DND-41 (cell line): Measurements from ENCODE around the gene COL26A1.

Experiments
- ATAC-seq: fragments of 200-7000 bp; cut with Tn5 transposase; 3 replicates; pipeline ENCODE4 v1.9.1; 2021; ENCODE audit warnings: low read depth; ENCODE audit not compliant: insufficient read depth
- DNase-seq: peaks from one replicate; pipeline ENCODE4 v3.0.0-alpha.2; 2020
- H2AFZ ChIP-seq: 2 replicates; pipeline ENCODE4 v1.6.0; 2012; ENCODE audit warnings: low read depth, low read length
- H3K27ac ChIP-seq: 2 replicates; pipeline ENCODE4 v1.5.1; 2012; ENCODE audit warnings: low read length, inconsistent platforms
- H3K27me3 ChIP-seq: fragments of 200-600 bp; sonication (generic); 2 replicates; pipeline ENCODE4 v1.6.0; 2012; ENCODE audit warnings: low read length, mild to moderate bottlenecking, inconsistent platforms; ENCODE audit not compliant: insufficient read depth, poor library complexity
- H3K36me3 ChIP-seq: 2 replicates; pipeline ENCODE4 v1.5.1; 2012; ENCODE audit warnings: low read length, inconsistent platforms; ENCODE audit not compliant: insufficient read depth
- H3K4me1 ChIP-seq: 2 replicates; pipeline ENCODE4 v1.5.1; 2012; ENCODE audit warnings: mild to moderate bottlenecking, low read length; ENCODE audit not compliant: insufficient read depth
- H3K4me2 ChIP-seq: 2 replicates; pipeline ENCODE4 v1.6.0; 2012; ENCODE audit warnings: mild to moderate bottlenecking, moderate library complexity, low read length, inconsistent platforms; ENCODE audit not compliant: insufficient read depth
- H3K4me3 ChIP-seq, 2 experiments: fragments of 200-600 bp in 1 of 2; shearing (Covaris generic) in 1 of 2; 2 replicates each; pipeline ENCODE4 v1.5.1; 2012 to 2016; ENCODE audit warnings: inconsistent platforms in 2 of 2, low read length in 2 of 2, mild to moderate bottlenecking in 2 of 2, low read depth in 1 of 2, moderate library complexity in 1 of 2
- H3K79me2 ChIP-seq: 2 replicates; pipeline ENCODE4 v1.6.0; 2012; ENCODE audit warnings: low read length, inconsistent platforms; ENCODE audit not compliant: insufficient read depth
- H3K9ac ChIP-seq: 2 replicates; pipeline ENCODE4 v1.6.0; 2012; ENCODE audit warnings: low read depth, mild to moderate bottlenecking, inconsistent platforms, low read length, moderate library complexity
- H3K9me3 ChIP-seq: 2 replicates; pipeline ENCODE4 v1.5.1; 2012; ENCODE audit warnings: low read length, moderate library complexity, mild to moderate bottlenecking, inconsistent platforms; ENCODE audit not compliant: insufficient read depth, severe bottlenecking
- H4K20me1 ChIP-seq: 2 replicates; pipeline ENCODE4 v1.6.0; 2012; ENCODE audit warnings: low read length; ENCODE audit not compliant: insufficient read depth
- CTCF ChIP-seq: IDR thresholded peaks from 2 replicates; pipeline ENCODE4 v1.5.1; 2012; ENCODE audit warnings: borderline replicate concordance, low read length, moderate library complexity, mild to moderate bottlenecking; ENCODE audit not compliant: poor library complexity, severe bottlenecking; ENCODE audit errors: extremely low read depth
- EZH2 ChIP-seq: IDR thresholded peaks from 3 replicates; pipeline ENCODE4 v1.6.1; 2012; ENCODE audit warnings: borderline replicate concordance, low read depth, mild to moderate bottlenecking, moderate library complexity, low read length, inconsistent platforms; ENCODE audit not compliant: severe bottlenecking

The COL26A1 gene

GRCh38 chr7:101597941-101598340 lies 235.3 kb downstream of the COL26A1 start:
- no peak overlapping the region for H3K4me2 ChIP-seq
- H3K4me3 ChIP-seq: no peak overlapping the region
- H3K27ac ChIP-seq: no peak overlapping the region
- no peaks in the 10 kb centered on the region for H3K79me2 ChIP-seq
- no peak for ATAC-seq
- H3K27me3 ChIP-seq: peaks cover 8% of the 10 kb centered on the region
- H3K9me3 ChIP-seq: no peaks in the 10 kb centered on the region
- no peaks in the 10 kb centered on the region; the same call in 1 of the 2 replicates for H4K20me1 ChIP-seq
- no peak for DNase-seq
- H2AFZ ChIP-seq: no peak overlapping the region
- H3K9ac ChIP-seq: no peak overlapping the region
- TF ChIP-seq CTCF: no peak
- TF ChIP-seq EZH2: no peak
- H3K36me3 ChIP-seq: no peaks in the 10 kb centered on the region
- peaks cover 3% of the 10 kb centered on the region for H3K4me1 ChIP-seq

DNA sequence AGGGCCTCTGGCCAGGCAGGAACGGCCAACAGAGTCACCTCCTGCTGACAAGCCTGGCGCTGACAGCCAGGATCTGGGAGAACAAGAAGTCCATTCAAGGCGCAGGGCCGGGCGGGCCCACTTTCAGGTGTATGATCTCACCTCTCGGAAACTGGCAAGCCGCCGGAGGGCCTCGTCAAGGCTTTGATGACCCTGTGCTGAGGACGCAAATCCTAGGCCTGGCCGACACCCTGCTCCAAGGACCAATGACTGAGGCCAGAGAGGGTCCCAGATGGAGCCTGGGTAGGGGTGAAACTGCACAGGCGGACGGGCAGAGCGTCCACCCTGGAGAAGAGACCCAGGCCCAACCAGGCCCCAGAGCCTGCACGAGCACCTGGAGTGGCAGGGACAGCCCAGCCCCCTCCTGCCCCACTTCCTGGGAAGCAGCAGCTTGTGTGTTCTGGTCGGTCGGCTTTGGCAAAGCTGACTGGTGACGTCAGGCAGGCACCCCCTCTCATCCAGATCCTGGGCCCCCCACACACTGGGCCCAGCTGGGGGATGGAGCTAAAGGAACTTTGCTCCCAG lies 235.8 kb downstream of the COL26A1 start:
- ATAC-seq (no peak), DNase-seq (no peak)
- no peaks in the 10 kb centered on the region for H3K79me2 ChIP-seq
- H2AFZ ChIP-seq: no peak overlapping the region
- no peak overlapping the region for H3K4me2 ChIP-seq
- no peak overlapping the region for H3K27ac ChIP-seq
- no peaks in the 10 kb centered on the region for H3K36me3 ChIP-seq
- H3K4me3 ChIP-seq: no peak overlapping the region
- H3K9me3 ChIP-seq: no peaks in the 10 kb centered on the region
- H3K9ac ChIP-seq: no peak overlapping the region
- H4K20me1 ChIP-seq: no peaks in the 10 kb centered on the region; the same call in 1 of the 2 replicates
- H3K4me1 ChIP-seq: peaks cover 3% of the 10 kb centered on the region
- TF ChIP-seq EZH2: no peak
- no peak for TF ChIP-seq CTCF
- H3K27me3 ChIP-seq: peaks cover 4% of the 10 kb centered on the region

DNA sequence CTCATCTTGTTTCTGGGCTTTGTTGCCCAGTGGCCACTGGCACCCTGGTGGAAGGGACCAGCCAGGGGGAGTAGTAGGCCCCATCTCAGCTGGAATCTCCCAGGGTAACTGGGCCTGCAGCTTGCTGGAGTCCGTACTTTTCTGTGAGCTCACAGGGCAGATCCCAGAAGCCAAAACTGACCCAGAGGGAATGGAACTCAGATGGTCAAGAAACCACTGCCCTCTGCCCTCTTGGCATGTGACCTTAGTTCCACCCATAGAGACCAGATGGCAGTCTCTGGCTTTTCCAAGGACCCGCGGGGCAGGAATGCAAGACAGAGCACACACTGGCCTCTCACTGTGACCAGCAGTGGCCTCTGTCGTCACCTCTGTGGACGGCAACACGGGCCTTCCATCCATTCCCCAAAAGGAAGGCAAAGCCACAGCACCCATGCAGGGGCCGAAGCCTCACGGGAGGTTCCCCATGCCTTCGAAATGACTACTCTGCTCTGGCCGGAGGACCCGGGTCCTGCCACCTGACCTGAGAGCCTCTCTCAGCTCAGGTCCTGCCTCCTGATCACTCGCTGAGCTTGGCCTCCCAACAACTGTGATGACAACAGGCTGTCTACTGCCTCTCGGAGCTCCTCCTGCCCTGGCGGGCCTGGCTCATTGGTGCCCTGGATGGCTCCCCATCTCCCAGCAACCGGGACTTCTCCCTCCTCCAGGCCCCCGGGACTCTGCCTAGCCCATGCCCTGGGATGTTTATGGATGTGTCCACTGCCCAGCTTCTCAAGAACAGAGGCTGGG lies 236.5 kb downstream of the COL26A1 start:
- ATAC-seq (no peak), DNase-seq (no peak)

More for the DNA sequence above, 236.5 kb downstream of the COL26A1 start:
- H4K20me1 ChIP-seq: no peaks in the 10 kb centered on the region; the same call in 1 of the 2 replicates
- H3K4me1 ChIP-seq: peaks cover 3% of the 10 kb centered on the region
- no peaks in the 10 kb centered on the region for H3K79me2 ChIP-seq
- no peaks in the 10 kb centered on the region for H3K27me3 ChIP-seq
- no peak overlapping the region for H3K9ac ChIP-seq
- no peaks in the 10 kb centered on the region for H3K36me3 ChIP-seq
- no peak overlapping the region for H3K27ac ChIP-seq
- H3K4me2 ChIP-seq: no peak overlapping the region
- no peak overlapping the region for H2AFZ ChIP-seq
- TF ChIP-seq EZH2: no peak
- TF ChIP-seq CTCF: no peak
- no peak overlapping the region for H3K4me3 ChIP-seq
- H3K9me3 ChIP-seq: no peaks in the 10 kb centered on the region
